Measurements from ENCODE around the gene ADCY10. TPM values are rescaled to one million over a fixed set of nuclear protein-coding genes. Genes with fewer than 3 reads are reported as not detected.

The ADCY10 gene
- total and polyA plus RNA-seq, 9 of the 15 experiments (the other 6 are each of a cell fraction or from before 2014, with no cell fraction given) = 0.08 to 0.86 (median 0.22) TPM

- TF ChIP-seq ZNF280B (CRISPR knock-in tag; IDR thresholded peaks at IDR 0.05) (no peak), IRF9 (tag; IDR thresholded peaks at IDR 0.05) (no peak), KAT2B (IDR thresholded peaks at IDR 0.05; ENCODE audit: low read depth, low read length) (no peak), KDM1A (IDR thresholded peaks at IDR 0.05) (peak; percentile 87 to 90), TEAD1 (CRISPR knock-in tag; IDR thresholded peaks at IDR 0.05) (peak in 1 of 2 experiments; percentile 51; a peak in 1 of 4 replicates), ZNF644 (tag; IDR thresholded peaks at IDR 0.05; ENCODE audit: low read depth) (no peak), THRB (CRISPR knock-in tag; conservative IDR thresholded peaks at IDR 0.05) (no peak), ZBTB11 (CRISPR knock-in tag; IDR thresholded peaks at IDR 0.05) (no peak), POLR3A (IDR thresholded peaks at IDR 0.05; ENCODE audit: borderline replicate concordance, extremely low read depth, insufficient read depth, insufficient read length) (no peak), XRCC5 (IDR thresholded peaks at IDR 0.05; ENCODE audit: low read depth, low read length) (peak; percentile 98), RFX1 (IDR thresholded peaks at IDR 0.05) (0 out of 2 replicates have a peak, but pooled peaks have one; percentile 10), HNRNPL (IDR thresholded peaks at IDR 0.05; ENCODE audit: low read depth, low read length) (no peak), FOXP1 (CRISPR knock-in tag; IDR thresholded peaks at IDR 0.05) (0 out of 2 replicates have a peak, but pooled peaks have one; percentile 48), CHAMP1 (IDR thresholded peaks at IDR 0.05) (peak; percentile 94), ARID1B (IDR thresholded peaks at IDR 0.05) (no peak), SRF (CRISPR knock-in tag; IDR thresholded peaks at IDR 0.05) (peak in 1 of 2 experiments; percentile 77; a peak in 2 of 4 replicates)
Observed at GRCh38 chr1:167803358-167804207, 110.4 kb downstream of the ADCY10 start (continued).
